Spleen (tissue), 7 donors: Measurements from ENCODE around the gene PTTG1.

Experiments
- CTCF ChIP-seq, 11 experiments: fragments of 200-600 bp in 7 of 11; fragments of 450-650 bp in 4 of 11; sonication (generic) in 4 of 11; IDR thresholded peaks in 8 of 11; conservative IDR thresholded peaks in 3 of 11; 1 replicate in 7 of 11; 2 replicates in 4 of 11; pipeline versions ENCODE4 v1.4.0 to v1.8.0; 2016 to 2021; ENCODE audit warnings: antibody characterized with exemption in 11 of 11, inconsistent platforms in 4 of 11, mild to moderate bottlenecking in 1 of 11
- POLR2A ChIP-seq, 3 donors: fragments of 450-650 bp; IDR thresholded peaks; one replicate each; pipeline ENCODE4 v1.5.1; 2017; ENCODE audit warnings: antibody characterized with exemption in 3 of 3, mild to moderate bottlenecking in 1 of 3
- POLR2AphosphoS5 ChIP-seq, 3 donors: sonication (generic); formaldehyde crosslinking; IDR thresholded peaks; one replicate each; pipeline ENCODE4 v1.5.1; 2017; ENCODE audit warnings: antibody characterized with exemption in 3 of 3
- donor health status: DM: no; HTN: no; CAD: no; lungs with moderate emphysema.
- donor health status: DM: no; HTN: no; CAD: no.
- donor health status: DM: no; HTN: no; CAD: no.

DNA sequence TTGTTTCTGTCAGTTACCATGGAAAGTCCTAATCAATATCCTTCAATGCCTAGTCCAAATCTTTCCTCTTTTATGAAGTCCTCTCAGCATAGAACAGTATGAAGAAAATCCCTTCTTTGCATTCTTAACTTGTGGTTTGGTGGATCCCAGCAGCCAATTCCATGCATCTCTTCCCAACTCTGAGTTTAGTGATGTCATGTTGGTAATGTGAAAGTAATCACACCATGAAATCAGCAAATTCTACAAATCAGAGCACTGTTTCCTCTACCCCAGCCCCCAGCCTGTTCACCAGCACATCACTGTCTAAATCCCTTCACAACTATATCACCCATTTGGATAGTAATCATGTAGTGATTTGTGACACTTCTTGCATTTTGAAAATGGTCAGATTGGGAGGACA lies 46.5 kb upstream of the PTTG1 start:
- no peak for TF ChIP-seq CTCF (IDR thresholded peaks at IDR 0.05 in 8 of 11, conservative IDR thresholded peaks at IDR 0.05 in 3 of 11)
- no peak for TF ChIP-seq POLR2A (IDR thresholded peaks at IDR 0.05)
- TF ChIP-seq POLR2AphosphoS5 (IDR thresholded peaks at IDR 0.05): no peak
